HEK293T (cell line): ENCODE data around the gene GUCA2B.
A peak's percentile ranks its signal among the peaks of the same experiment; 100 is the strongest.

ENCODE experiments used
- CTCF ChIA-PET: fragments of 350-600 bp; formaldehyde crosslinking; extraction: SDS; loops from one replicate; lab custom pipeline; 2021; ENCODE audit warnings: antibody characterized with exemption, inconsistent platforms; lab: Yijun Ruan, JAX
- POLR2A ChIA-PET: fragments of 350-600 bp; formaldehyde crosslinking; extraction: SDS; loops from one replicate; lab custom pipeline; 2020; ENCODE audit warnings: antibody characterized with exemption, inconsistent platforms; lab: Yijun Ruan, JAX
- DNase-seq: peaks from one replicate; pipeline ENCODE4 v3.0.0; 2012; ENCODE audit warnings: mixed read lengths; ENCODE audit errors: extremely low spot score
- ARNT ChIP-seq: fragments of 450-650 bp; IDR thresholded peaks from 2 replicates; pipeline ENCODE4 v1.6.1; 2017; ENCODE audit warnings: mild to moderate bottlenecking
- BHLHE40 ChIP-seq: fragments of 450-650 bp; IDR thresholded peaks from 2 replicates; pipeline ENCODE4 v1.6.1; 2016; ENCODE audit warnings: mild to moderate bottlenecking, moderate library complexity, borderline replicate concordance
- CTBP1 ChIP-seq: fragments of 450-650 bp; IDR thresholded peaks from 2 replicates; pipeline ENCODE4 v1.6.1; 2016; ENCODE audit warnings: borderline replicate concordance
- ELF4 ChIP-seq: fragments of 450-650 bp; IDR thresholded peaks from 2 replicates; pipeline ENCODE4 v1.6.1; 2017; ENCODE audit warnings: antibody characterized with exemption
- FOXA1 ChIP-seq: fragments of 450-650 bp; IDR thresholded peaks from 2 replicates; pipeline ENCODE4 v1.6.1; 2016; ENCODE audit warnings: mild to moderate bottlenecking
- FOXK2 ChIP-seq: fragments of 450-650 bp; IDR thresholded peaks from 2 replicates; pipeline ENCODE4 v1.6.1; 2016; ENCODE audit warnings: mild to moderate bottlenecking
- FOXM1 ChIP-seq: fragments of 450-650 bp; IDR thresholded peaks from 2 replicates; pipeline ENCODE4 v1.6.1; 2017; ENCODE audit warnings: mild to moderate bottlenecking, borderline replicate concordance
- HDGF ChIP-seq: fragments of 450-650 bp; IDR thresholded peaks from 2 replicates; pipeline ENCODE4 v1.6.1; 2017; ENCODE audit warnings: antibody characterized with exemption, borderline replicate concordance
- L3MBTL2 ChIP-seq: fragments of 450-650 bp; conservative IDR thresholded peaks from 2 replicates; pipeline ENCODE4 v1.6.1; 2016; ENCODE audit warnings: mild to moderate bottlenecking
- LEF1 ChIP-seq: fragments of 450-650 bp; IDR thresholded peaks from 2 replicates; pipeline ENCODE4 v1.6.1; 2017; ENCODE audit warnings: mild to moderate bottlenecking, borderline replicate concordance
- NFRKB ChIP-seq: fragments of 450-650 bp; IDR thresholded peaks from 2 replicates; pipeline ENCODE4 v1.6.1; 2016; ENCODE audit warnings: mild to moderate bottlenecking, moderate library complexity
- PKNOX1 ChIP-seq: fragments of 450-650 bp; IDR thresholded peaks from 2 replicates; pipeline ENCODE4 v1.6.1; 2016
- SP1 ChIP-seq: fragments of 450-650 bp; IDR thresholded peaks from 2 replicates; pipeline ENCODE4 v1.6.1; 2017
- SUZ12 ChIP-seq: fragments of 450-650 bp; IDR thresholded peaks from 2 replicates; pipeline ENCODE4 v1.6.1; 2016; ENCODE audit warnings: mild to moderate bottlenecking
- TARDBP ChIP-seq: fragments of 450-650 bp; IDR thresholded peaks from 2 replicates; pipeline ENCODE4 v1.6.1; 2016
- ZNF384 ChIP-seq: fragments of 450-650 bp; IDR thresholded peaks from 2 replicates; pipeline ENCODE4 v1.6.1; 2016

GUCA2B gene

GRCh38 chr1:42167611-42168390, 14.6 kb downstream of the GUCA2B start:
- no peak for DNase-seq
- CTCF ChIA-PET, result no interaction called here
- POLR2A ChIA-PET, result no interaction called here
- TF ChIP-seq SP1 (no peak), L3MBTL2 (no peak), ZNF384 (no peak)

DNA sequence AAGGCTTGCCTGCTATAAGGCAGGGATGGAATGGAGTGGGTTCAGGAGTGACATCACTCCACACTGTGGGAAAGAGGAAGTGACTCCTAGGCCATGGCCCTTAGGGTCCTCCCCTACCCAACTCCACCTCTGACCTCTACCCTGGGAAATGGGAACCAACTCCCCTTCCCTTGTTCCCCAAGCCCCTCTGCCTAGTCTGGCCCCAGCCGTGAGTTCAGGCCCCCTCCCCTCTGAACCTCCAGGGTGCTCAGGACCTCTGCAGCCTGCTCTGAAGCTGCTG, 15.1 kb downstream of the GUCA2B start:
- DNase-seq, result no peak
- TF ChIP-seq LEF1, result no peak
- TF ChIP-seq BHLHE40, result no peak
- no peak for TF ChIP-seq SUZ12
- ChIA-PET CTCF (no interaction called here), POLR2A (no interaction called here)

DNA sequence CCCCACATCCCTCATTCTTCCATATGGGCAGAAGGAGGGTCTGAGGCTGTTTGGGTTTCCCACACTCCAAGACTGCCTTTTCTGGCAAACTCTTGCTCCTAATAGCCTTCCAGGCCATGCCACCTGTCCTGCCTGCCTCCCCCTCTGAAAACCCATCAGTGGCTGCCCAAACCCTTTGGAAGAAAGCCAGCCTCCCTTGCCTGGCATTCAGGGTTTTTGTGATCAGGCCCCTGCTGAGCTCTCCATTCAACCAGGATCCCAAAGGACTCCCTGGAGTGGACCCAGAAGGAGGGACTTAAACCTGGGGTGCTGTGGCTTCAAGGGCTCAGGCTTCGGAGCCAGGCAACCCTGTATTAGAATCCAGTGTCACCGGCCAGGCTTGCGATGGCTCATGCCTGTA, 15.6 kb downstream of the GUCA2B start:
- no peak for DNase-seq
- ChIA-PET CTCF (no interaction called here), POLR2A (no interaction called here)
- no peak for TF ChIP-seq FOXA1
- no peak for TF ChIP-seq CTBP1
- TF ChIP-seq PKNOX1, result no peak
- no peak for TF ChIP-seq L3MBTL2
- no peak for TF ChIP-seq LEF1
- no peak for TF ChIP-seq TARDBP
- TF ChIP-seq HDGF, result no peak
- TF ChIP-seq FOXM1, result no peak
- no peak for TF ChIP-seq ELF4
- no peak for TF ChIP-seq ZNF384

DNA sequence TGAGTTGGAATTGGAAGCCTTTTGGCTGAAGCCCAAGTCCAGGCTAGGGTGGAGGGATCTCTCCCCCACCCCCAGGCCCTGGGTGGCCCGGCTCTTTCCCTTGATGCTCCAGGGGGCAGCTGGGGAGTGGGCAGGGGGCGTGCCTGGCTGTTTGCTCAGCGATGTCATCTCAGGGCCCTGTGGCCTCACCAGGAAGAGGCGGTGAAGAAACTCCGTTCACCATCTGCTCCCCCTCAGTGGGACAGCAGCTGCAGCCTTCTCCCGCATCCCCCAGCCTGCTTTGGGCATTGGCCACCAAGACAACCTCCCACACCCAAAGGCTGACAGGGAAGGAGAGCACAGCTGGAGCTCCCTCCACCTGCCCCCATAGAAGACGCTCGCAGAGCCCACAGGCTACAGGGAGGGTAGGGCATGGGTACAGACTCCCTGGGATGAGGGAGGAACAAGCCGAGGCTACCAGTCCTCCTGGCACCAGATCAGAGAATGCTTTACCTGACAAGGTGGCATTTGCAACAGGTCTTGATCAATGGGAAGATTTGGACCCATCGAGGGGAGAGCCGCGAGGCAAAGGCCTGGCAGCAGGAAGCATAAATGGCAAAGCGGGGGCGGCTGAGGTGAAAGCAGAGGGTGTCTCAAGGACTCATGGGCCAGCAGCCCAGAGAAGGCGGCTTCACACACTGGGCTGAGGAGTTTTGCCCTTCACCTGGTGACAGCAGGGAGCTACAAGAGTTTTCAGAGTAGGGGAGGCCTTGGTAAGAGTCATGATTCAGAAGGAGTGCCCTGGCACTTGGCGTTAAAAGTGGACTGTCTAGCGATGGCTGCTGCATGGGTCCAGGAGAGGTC, 17.8 kb downstream of the GUCA2B start:
- DNase-seq, result no peak
- ChIA-PET CTCF (no interaction called here), POLR2A (no interaction called here)
- TF ChIP-seq NFRKB (no peak), ARNT (no peak), FOXM1 (no peak), SP1 (no peak), ELF4 (no peak), SUZ12 (no peak), CTBP1 (no peak), LEF1 (no peak), ZNF384 (no peak), FOXK2 (no peak), FOXA1 (no peak), TARDBP (no peak), L3MBTL2 (no peak)

DNA sequence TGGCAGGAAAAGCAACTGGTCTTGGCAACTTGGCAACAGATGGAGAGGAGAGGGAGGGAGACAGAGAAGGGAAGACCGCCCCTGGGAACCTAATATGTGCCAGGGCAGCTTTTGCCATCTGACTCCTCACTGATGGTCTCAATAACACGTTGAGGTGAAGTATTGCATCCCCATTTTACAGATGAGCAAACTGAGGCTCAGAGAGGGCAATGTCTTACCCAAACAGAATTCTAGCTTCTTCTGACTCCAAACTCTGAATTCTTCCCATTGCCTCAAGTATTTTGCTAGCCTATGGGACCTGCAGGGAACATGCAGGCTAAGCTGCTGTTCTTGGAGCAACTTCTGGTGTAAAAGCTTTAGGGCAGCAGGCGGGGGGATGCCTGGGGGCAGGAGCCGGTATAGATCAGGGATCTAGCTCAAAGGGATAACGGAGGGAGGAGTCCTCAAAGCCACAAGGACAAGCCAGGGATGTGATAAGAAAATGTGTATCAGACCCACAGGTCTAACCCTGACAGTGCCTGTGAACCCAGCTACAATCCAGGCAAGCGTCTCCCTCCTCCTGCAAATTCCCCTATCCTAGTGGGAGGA, 18.6 kb downstream of the GUCA2B start:
- ChIA-PET POLR2A (no interaction called here), CTCF (no interaction called here)
- no peak for DNase-seq
- TF ChIP-seq SUZ12 (no peak), LEF1 (no peak), FOXM1 (no peak)

- ChIA-PET CTCF (interaction anchor here (1.1 to 1.6 kb wide), 12 partner anchors 10 to 599 kb away, joined by 3 to 11 read pairs (median 4); no protein-coding TSS in a partner anchor), POLR2A (interaction anchor here (1.5 kb wide), 1 partner anchor 510 kb away, joined by 5 read pairs; the partner anchor contains the start of gene YBX1)
- TF ChIP-seq SP1 (no peak), TARDBP (no peak), BHLHE40 (no peak), ZNF384 (no peak), PKNOX1 (peak; percentile 56; the same call in 1 of the 2 replicates), L3MBTL2 (no peak)
- DNase-seq, result no peak
Measured at GRCh38 chr1:42172381-42173133, 19.3 kb downstream of the GUCA2B start.
